ENCODE data around the gene RBBP8NL.

The RBBP8NL gene
- total RNA-seq = 0 to 0.03 (median 0) reads per million in 9 experiments

GRCh38 chr20:62427172-62428001 is at the start of gene RBBP8NL:
RBBP8NL (minus strand) TSS chr20:62427539; CDS start chr20:62419647, 7,892 bp downstream.
- H3K36me3 Mint-ChIP-seq (ENCODE audit: insufficient read depth) = no peaks in the 10 kb centered on the region
- H3K4me1 Mint-ChIP-seq (ENCODE audit: low read depth in 2 of 2) = peaks cover 0 to 2% of the 10 kb centered on the region in 2 donors
- H3K9me3 Mint-ChIP-seq = no peaks in the 10 kb centered on the region
- no peak for DNase-seq
- peaks cover 12 to 42% of the 10 kb centered on the region in 2 donors for H3K27me3 Mint-ChIP-seq
- no peak for ATAC-seq (replicated peaks)
- no peak within 1 kb of the TSS for H3K4me3 Mint-ChIP-seq
- no peak within 1 kb of the TSS for H3K27ac Mint-ChIP-seq

GRCh38 chr20:62476056-62476838 is 48.9 kb upstream of the RBBP8NL start:
- Mint-ChIP-seq H3K27ac (no peak overlapping the region), H3K9me3 (no peaks in the 10 kb centered on the region), H3K36me3 (ENCODE audit: insufficient read depth) (no peaks in the 10 kb centered on the region), H3K4me1 (ENCODE audit: low read depth in 2 of 2) (peaks cover 0 to 5% of the 10 kb centered on the region in 2 donors), H3K4me3 (peak overlapping the region in 1 of 2 donors; percentile 43), H3K27me3 (peaks cover 47 to 63% of the 10 kb centered on the region in 2 donors)
- no peak for DNase-seq
- no peak for ATAC-seq (replicated peaks)

- H3K27me3 Mint-ChIP-seq = peaks cover 47 to 63% of the 10 kb centered on the region in 2 donors
- ATAC-seq (replicated peaks) = no peak
- H3K4me1 Mint-ChIP-seq (ENCODE audit: low read depth in 2 of 2) = peaks cover 0 to 5% of the 10 kb centered on the region in 2 donors
Observed at GRCh38 chr20:62475772-62476055, 48.4 kb upstream of the RBBP8NL start, which contains the start of gene GATA5. GATA5 (minus strand) TSS chr20:62475995; CDS start chr20:62475521, 474 bp downstream.

GRCh38 chr20:62475027-62475771 is 47.9 kb upstream of the RBBP8NL start:
- Mint-ChIP-seq H3K27ac (no peak overlapping the region), H3K4me1 (ENCODE audit: low read depth in 2 of 2) (peaks cover 0 to 5% of the 10 kb centered on the region in 2 donors), H3K36me3 (ENCODE audit: insufficient read depth) (no peaks in the 10 kb centered on the region), H3K27me3 (peaks cover 50 to 67% of the 10 kb centered on the region in 2 donors), H3K9me3 (no peaks in the 10 kb centered on the region), H3K4me3 (no peak overlapping the region)
- no peak for DNase-seq
- ATAC-seq (replicated peaks) = no peak

More at GRCh38 chr20:62475772-62476055, 48.4 kb upstream of the RBBP8NL start, which contains the start of gene GATA5:
- DNase-seq = no peak
- Mint-ChIP-seq H3K4me3 (peak within 1 kb of the TSS; percentile 39 to 43), H3K27ac (no peak within 1 kb of the TSS), H3K9me3 (no peaks in the 10 kb centered on the region), H3K36me3 (ENCODE audit: insufficient read depth) (no peaks in the 10 kb centered on the region)

- Mint-ChIP-seq H3K27me3 (peaks cover 53 to 67% of the 10 kb centered on the region in 2 donors), H3K4me3 (peak overlapping the region in 1 of 2 donors; percentile 6), H3K27ac (no peak overlapping the region), H3K9me3 (no peaks in the 10 kb centered on the region), H3K36me3 (ENCODE audit: insufficient read depth) (no peaks in the 10 kb centered on the region), H3K4me1 (ENCODE audit: low read depth in 2 of 2) (peaks cover 0 to 5% of the 10 kb centered on the region in 2 donors)
- ATAC-seq (replicated peaks) = no peak
- DNase-seq = no peak
Observed at GRCh38 chr20:62474604-62475026, 47.3 kb upstream of the RBBP8NL start.

GRCh38 chr20:62473717-62474603 is 46.6 kb upstream of the RBBP8NL start:
- Mint-ChIP-seq H3K27me3 (peaks cover 47 to 67% of the 10 kb centered on the region in 2 donors), H3K4me1 (ENCODE audit: low read depth in 2 of 2) (peaks cover 0 to 5% of the 10 kb centered on the region in 2 donors), H3K9me3 (no peaks in the 10 kb centered on the region), H3K27ac (no peak overlapping the region), H3K36me3 (ENCODE audit: insufficient read depth) (no peaks in the 10 kb centered on the region), H3K4me3 (no peak overlapping the region)
- ATAC-seq (replicated peaks) (no peak), DNase-seq (no peak)

GRCh38 chr20:62472941-62473585 is 45.7 kb upstream of the RBBP8NL start:
- H3K9me3 Mint-ChIP-seq = no peaks in the 10 kb centered on the region
- no peak overlapping the region for H3K4me3 Mint-ChIP-seq
- DNase-seq (no peak), ATAC-seq (replicated peaks) (no peak)
- peaks cover 0 to 3% of the 10 kb centered on the region in 2 donors for H3K4me1 Mint-ChIP-seq (ENCODE audit: low read depth in 2 of 2)
- H3K27ac Mint-ChIP-seq = no peak overlapping the region
- H3K36me3 Mint-ChIP-seq (ENCODE audit: insufficient read depth) = no peaks in the 10 kb centered on the region
- H3K27me3 Mint-ChIP-seq = peaks cover 38 to 65% of the 10 kb centered on the region in 2 donors

- no peak for ATAC-seq (replicated peaks)
- H3K4me1 Mint-ChIP-seq (ENCODE audit: low read depth in 2 of 2) = peaks cover 0 to 1% of the 10 kb centered on the region in 2 donors
- H3K4me3 Mint-ChIP-seq = no peak overlapping the region
- H3K27me3 Mint-ChIP-seq = peaks cover 31 to 61% of the 10 kb centered on the region in 2 donors
- DNase-seq = no peak
- H3K27ac Mint-ChIP-seq = no peak overlapping the region
- no peaks in the 10 kb centered on the region for H3K36me3 Mint-ChIP-seq (ENCODE audit: insufficient read depth)
- H3K9me3 Mint-ChIP-seq = no peaks in the 10 kb centered on the region
Observed at GRCh38 chr20:62472138-62472940, 45.0 kb upstream of the RBBP8NL start.

GRCh38 chr20:62470459-62470858 is 43.1 kb upstream of the RBBP8NL start:
- ATAC-seq (replicated peaks) (no peak), DNase-seq (no peak)
- Mint-ChIP-seq H3K27ac (no peak overlapping the region), H3K27me3 (peaks cover 22 to 50% of the 10 kb centered on the region in 2 donors), H3K36me3 (ENCODE audit: insufficient read depth) (no peaks in the 10 kb centered on the region), H3K4me3 (no peak overlapping the region), H3K9me3 (no peaks in the 10 kb centered on the region), H3K4me1 (ENCODE audit: low read depth in 2 of 2) (no peaks in the 10 kb centered on the region)

- Mint-ChIP-seq H3K27me3 (peaks cover 22 to 50% of the 10 kb centered on the region in 2 donors), H3K27ac (no peak overlapping the region), H3K4me1 (ENCODE audit: low read depth in 2 of 2) (no peaks in the 10 kb centered on the region), H3K9me3 (no peaks in the 10 kb centered on the region), H3K4me3 (no peak overlapping the region), H3K36me3 (ENCODE audit: insufficient read depth) (no peaks in the 10 kb centered on the region)
- DNase-seq = no peak
- ATAC-seq (replicated peaks) = no peak
Observed at GRCh38 chr20:62470001-62470400, 42.7 kb upstream of the RBBP8NL start.

- no peaks in the 10 kb centered on the region for H3K36me3 Mint-ChIP-seq (ENCODE audit: insufficient read depth)
- H3K27me3 Mint-ChIP-seq = peaks cover 22 to 50% of the 10 kb centered on the region in 2 donors
- no peak for DNase-seq
- no peak overlapping the region for H3K27ac Mint-ChIP-seq
- no peaks in the 10 kb centered on the region for H3K9me3 Mint-ChIP-seq
- H3K4me3 Mint-ChIP-seq = no peak overlapping the region
- no peak for ATAC-seq (replicated peaks)
- H3K4me1 Mint-ChIP-seq (ENCODE audit: low read depth in 2 of 2) = no peaks in the 10 kb centered on the region
Observed at GRCh38 chr20:62469352-62469751, 42.0 kb upstream of the RBBP8NL start.

Data from effector memory CD8-positive, alpha-beta T cell (primary cell).